ENCODE data around the gene SLC41A3. TPM values are rescaled to one million over a fixed set of nuclear protein-coding genes. Genes with fewer than 3 reads are reported as not detected.

Gene SLC41A3
- total RNA-seq, 1 donor from 2014 or later, result 99.1 TPM

DNA sequence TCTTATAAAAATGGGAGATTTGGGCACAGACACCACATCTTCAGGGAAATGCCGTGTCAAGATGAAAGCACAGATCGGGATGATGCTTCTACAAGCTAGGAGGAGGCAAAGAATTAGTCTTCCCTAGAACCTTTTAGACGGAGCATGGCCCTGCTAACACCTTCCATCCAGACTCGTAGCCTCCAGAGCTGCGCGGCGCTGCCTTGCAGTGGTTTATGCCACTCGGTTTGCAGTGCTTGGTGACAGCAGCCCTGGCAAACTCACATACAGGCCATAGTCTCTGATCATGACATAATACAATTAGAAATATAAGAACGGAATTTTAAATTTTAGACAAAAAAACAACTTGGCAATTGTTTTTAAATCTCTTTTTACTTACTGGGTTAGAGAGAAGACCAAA is 37.1 kb upstream of the SLC41A3 start:
- no peak for DNase-seq (ENCODE audit: low read depth)

GRCh38 chr3:126119976-126120375 is 36.1 kb upstream of the SLC41A3 start:
- DNase-seq (ENCODE audit: low read depth), result no peak

GRCh38 chr3:126119008-126119675 is 35.2 kb upstream of the SLC41A3 start:
- peak; percentile 49 for DNase-seq (ENCODE audit: low read depth)

DNA sequence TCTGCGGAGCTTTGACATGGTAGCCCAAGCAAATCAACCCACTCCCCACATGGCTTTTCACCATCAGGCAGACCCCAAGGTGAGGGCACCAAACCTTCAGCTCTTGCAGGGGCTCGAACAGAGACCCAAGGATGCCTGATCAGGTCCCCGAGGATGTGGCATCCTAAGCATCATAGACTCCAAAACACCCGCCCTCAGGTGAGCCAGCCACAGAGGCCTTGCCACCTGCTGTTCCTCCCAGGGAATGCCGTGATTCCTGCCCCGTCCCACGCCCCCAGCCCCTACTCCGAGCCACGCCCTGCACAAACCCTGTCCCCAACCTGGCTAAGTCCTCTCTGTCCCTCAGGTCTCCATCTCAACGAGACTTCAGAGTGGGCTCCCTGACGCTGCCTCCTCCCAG is 34.7 kb upstream of the SLC41A3 start:
- no peak for DNase-seq (ENCODE audit: low read depth)

DNA sequence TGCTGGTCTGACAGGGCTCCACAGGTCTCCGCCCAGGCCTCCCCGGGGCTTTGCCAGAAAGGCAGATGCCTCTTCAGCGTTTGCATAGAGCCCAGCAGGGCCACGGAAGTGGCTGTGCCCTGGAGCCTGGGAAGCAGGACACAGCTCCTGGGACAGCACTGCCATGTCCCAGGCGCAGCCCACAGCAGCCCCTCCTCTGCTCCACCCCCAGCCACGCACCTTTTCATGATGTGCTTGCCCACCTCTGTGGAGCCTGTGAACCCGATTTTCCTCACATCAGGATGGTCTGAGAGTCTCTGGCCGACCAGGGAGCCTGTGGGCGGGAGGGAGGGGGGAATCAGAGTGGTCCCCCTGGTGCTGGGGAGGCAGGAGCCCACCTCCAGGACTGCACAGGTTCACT is 33.9 kb upstream of the SLC41A3 start:
- no peak for DNase-seq (ENCODE audit: low read depth)

DNA sequence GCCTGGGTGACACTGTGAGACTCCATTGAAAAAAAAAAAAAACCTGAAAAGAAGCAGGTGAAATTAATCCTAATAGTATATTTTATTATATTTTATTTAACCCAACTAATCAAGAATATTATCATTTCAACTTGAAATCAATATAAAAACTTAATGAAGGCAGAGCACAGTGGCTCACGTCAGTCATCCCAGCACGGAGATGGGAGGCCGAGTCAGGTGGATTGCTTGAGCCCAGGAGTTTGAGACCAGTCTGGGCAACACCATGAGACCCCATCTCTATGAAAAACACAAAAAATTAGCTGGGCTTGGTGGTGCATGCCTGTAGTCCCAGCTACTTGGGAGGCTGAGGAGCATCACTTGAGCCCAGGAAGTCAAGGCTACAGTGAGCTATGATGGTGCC is 33.3 kb upstream of the SLC41A3 start:
- no peak for DNase-seq (ENCODE audit: low read depth)

DNA sequence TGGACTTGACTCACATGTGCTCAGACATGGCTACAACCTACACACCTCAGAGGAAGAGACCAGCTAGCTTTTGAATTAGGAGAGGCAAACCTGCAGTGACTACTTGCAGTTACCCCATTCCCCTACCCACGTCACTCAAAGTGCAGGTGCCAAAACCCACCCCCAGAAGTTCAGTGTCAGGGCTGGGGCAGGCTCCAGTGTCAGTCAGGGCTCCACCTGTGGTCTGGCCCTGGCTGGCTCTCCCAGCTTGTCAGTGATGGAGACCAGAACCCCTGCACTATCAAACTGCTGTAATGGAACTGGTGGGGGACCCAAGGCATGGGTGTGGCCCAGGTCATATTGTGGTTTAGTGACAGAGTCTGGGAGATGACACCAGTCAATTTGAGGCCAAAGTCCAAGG is 32.6 kb upstream of the SLC41A3 start:
- DNase-seq (ENCODE audit: low read depth), result no peak

DNA sequence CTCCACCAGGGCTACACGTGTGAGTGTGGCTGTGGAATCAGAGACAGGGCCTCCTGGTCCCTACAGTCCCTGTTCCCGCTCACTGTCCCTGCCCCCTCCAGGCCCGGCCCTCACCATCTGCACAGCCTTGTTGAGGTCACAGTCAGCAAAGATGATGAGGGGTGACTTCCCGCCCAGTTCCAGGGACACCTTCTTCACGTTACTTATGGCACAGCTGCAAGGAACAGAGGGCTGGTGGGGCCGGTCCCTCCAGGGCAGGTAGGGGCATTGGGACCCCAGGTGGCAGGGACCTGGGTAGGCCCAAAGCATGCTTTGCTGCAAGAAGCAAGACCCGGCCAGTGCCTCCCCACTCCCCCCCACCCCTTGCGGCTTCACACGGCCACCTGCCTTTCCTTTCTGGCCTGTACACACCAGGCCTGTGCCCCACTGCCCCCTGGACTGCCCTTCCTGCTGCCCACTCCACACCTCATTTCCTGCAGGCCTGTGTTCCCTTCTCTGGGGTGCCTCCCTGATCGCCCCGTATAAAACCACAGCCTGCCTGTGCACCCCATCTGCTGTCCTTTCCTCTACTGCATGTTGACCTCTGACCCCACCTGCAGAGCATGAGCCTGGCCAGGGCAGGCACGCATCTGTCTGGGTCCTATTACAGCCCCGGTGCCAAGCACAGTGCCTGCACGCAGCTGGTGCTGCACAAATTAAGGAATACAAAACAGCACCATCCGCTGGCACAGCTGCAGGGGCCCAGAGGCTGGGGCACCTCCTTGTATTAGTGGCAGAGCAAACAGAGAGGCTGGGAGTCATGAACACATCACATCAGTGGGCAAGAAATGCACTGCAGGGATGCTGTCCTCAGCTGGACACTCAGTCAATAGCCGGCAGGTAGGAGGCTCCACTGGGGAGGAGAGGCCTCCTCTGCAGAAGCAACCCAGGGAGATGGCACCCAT is 30.8 kb upstream of the SLC41A3 start:
- DNase-seq (ENCODE audit: low read depth), result no peak

GRCh38 chr3:126113733-126114442 is 30.0 kb upstream of the SLC41A3 start:
- no peak for DNase-seq (ENCODE audit: low read depth)

DNA sequence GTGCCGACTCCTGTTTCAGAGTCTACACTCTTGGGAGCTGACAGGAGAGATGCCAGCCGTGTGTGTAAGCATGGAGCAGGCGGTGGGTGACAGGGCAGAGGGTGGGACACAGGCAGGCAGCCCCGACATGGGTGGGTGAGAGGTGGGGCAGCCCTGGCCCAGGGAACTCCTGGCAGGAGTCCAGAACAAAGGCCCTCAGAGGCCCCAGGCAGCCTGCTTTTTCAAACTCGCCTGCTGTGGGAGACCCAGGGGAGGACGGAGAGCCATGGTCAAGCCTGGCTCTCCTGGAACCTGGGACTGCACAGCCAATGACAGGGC is 29.3 kb upstream of the SLC41A3 start:
- DNase-seq (ENCODE audit: low read depth), result no peak

- no peak for DNase-seq (ENCODE audit: low read depth)
Measured at GRCh38 chr3:126112531-126113237, 28.8 kb upstream of the SLC41A3 start.

DNA sequence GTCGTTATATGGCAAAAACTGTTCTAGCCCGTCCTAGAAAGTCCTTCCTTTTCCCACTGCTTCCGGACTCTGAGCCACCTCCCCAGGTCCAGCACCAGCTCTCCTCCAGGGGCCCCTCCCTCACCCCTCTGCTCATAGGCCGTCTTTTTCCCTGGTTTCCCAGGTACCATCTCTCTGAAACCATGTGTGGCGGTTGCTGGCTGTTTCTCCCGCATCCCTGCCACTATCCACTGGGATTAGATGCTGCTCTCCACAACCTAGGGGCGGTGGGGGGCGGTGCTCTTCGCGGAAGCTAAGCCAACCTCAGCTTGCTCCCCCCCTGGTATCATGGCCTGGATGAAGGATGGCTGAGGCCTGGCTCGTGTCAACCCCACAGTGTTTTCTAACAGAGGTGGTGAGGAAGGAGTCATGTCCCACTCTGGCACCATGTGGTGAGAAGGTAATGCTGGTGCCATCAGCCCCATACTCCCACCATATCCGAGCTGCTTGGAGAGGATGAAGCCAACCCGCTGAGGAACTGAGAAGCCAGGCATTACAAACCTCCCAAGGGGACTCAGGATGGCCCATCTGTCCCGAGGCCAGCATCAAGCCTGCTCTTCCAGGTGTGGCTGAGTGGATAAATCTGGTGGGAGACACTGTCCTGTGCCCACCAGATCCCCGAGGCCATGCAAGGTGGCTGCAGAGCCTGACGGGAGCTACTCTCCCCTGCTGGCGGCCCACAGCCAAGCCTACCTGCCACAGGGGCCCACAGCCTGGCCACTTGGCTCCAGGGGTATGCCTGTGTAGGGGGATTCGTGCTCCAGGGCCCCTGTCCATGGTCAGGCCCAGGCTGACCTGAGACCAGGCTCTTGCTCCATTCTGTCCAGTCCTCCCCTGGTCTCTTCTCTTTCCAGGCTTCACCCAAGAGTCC is 27.9 kb upstream of the SLC41A3 start:
- DNase-seq (ENCODE audit: low read depth), result no peak

DNA sequence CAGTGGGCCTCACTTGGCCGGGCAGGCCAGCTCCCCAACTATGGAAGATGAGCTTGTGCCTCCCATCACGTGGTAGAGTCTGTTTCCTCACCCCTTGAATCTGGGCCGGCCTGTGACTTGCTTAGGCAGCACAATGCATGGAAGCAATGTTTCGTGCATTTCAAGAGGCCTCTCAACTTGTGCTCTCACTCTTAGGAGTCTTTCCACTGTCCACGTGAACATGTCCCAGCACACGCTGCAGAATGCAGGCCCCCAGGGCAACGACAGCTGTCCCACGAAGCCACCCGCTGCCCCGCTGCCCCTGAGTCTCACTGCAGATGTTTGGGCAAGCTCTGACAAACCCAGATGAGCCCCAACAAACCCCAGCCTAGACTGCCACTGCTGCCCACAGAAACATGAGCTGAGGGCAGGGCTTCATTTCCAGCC is 27.2 kb upstream of the SLC41A3 start:
- no peak for DNase-seq (ENCODE audit: low read depth)

DNA sequence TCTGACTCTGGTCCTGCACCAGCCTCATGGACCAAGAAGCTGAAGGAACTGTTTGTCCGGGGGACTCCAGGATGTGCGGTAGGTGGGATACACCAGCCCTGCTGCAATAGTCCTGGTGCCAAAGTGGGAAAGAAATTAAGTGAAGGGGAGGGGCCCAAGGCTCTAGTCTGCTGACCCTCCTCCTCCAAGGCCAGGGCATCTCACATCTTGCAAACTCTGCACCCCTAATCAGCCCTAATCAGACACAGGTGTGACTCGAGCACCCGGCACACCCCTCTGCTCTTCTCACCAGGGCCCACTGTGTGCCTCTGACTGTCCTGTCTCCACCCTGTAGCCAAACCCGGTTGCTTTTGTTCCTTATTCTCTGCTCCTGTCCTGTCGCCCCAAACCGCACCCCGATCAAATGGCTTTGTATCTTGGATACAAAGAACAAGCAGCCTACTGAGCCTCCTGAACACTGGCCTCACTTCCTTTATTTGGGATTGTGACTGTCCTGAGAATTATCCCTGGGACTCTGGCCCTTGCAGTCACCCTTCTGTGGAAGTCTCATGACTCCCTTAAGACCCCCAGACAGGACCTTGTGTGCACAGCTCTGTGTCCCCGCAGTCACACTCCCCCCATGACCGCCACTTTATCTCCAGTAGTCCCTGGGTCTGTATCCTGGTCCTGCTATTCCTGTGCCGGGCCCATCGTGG is 26.7 kb upstream of the SLC41A3 start:
- no peak for DNase-seq (ENCODE audit: low read depth)

GRCh38 chr3:126109880-126110235 is 25.9 kb upstream of the SLC41A3 start:
- no peak for DNase-seq (ENCODE audit: low read depth)

GRCh38 chr3:126109146-126109879 is 25.4 kb upstream of the SLC41A3 start:
- no peak for DNase-seq (ENCODE audit: low read depth)

GRCh38 chr3:126108676-126109050 is 24.7 kb upstream of the SLC41A3 start:
- no peak for DNase-seq (ENCODE audit: low read depth)

DNA sequence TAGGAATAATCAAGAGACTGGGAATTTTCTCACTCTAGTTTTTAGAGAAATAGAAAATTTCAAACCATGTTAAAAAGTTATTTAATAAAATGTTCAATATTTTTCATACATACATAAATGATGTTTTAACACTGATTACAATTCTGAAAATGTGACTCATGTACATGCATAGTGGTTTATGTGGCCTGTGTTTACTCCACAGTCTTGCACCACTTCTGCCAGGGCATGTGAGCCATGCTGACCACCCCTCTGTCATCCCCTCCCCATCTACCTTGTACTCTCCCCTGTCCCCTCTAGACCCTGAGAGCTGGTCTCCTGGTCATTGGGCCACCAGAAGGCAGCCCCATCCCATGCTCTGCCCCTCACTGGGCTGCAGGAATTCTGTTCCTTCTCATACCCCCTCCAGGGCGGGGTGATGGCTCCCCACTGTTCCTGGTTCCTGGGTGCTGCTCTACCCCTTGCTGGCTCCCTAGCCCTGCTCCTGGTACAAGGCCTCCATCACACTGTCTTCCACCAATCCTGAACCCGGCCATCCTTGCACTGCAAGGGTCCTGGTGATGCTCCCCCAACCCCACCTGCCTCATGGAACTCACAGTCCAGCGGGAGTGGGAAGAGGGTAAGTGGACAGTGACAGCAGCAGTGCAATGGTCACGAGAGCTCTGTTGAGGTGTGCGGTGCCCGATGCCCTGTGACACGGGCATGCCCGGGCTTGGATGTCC is 24.2 kb upstream of the SLC41A3 start:
- DNase-seq (ENCODE audit: low read depth), result peak; percentile 32
